ENCODE measurements around the gene SERPINH1.
A peak's percentile ranks its signal among the peaks of the same experiment; 100 is the strongest.
"Not testable (repeated sequence)": the region's sequence is repeated elsewhere in the genome, so short reads cannot be mapped to it uniquely, and the experiment has no call there.

SERPINH1 gene

GRCh38 chr11:75582895-75583717 is 21.1 kb downstream of the SERPINH1 start:
- Mint-ChIP-seq H3K4me3 (peak overlapping the region; percentile 85 to 88), H3K9me3 (no peaks in the 10 kb centered on the region), H3K27me3 (peaks cover 0 to 17% of the 10 kb centered on the region in 2 donors), H3K36me3 (ENCODE audit: insufficient read depth) (no peaks in the 10 kb centered on the region), H3K4me1 (ENCODE audit: low read depth in 2 of 2) (peaks cover 13 to 15% of the 10 kb centered on the region in 2 donors), H3K27ac (peak overlapping the region; percentile 67 to 79)
- peak; percentile 88 for ATAC-seq (replicated peaks)
- DNase-seq: peak; percentile 24 to 53 (median 33)

- H3K4me3 Mint-ChIP-seq: peak overlapping the region; percentile 80 to 85
- peaks cover 13 to 15% of the 10 kb centered on the region in 2 donors for H3K4me1 Mint-ChIP-seq (ENCODE audit: low read depth in 2 of 2)
- H3K27ac Mint-ChIP-seq: peak overlapping the region; percentile 33 to 84
- DNase-seq (no peak), ATAC-seq (replicated peaks) (no peak)
- no peaks in the 10 kb centered on the region for H3K36me3 Mint-ChIP-seq (ENCODE audit: insufficient read depth)
- H3K9me3 Mint-ChIP-seq: no peaks in the 10 kb centered on the region
- H3K27me3 Mint-ChIP-seq: peaks cover 0 to 17% of the 10 kb centered on the region in 2 donors
Measured at GRCh38 chr11:75583718-75584658, 21.9 kb downstream of the SERPINH1 start.

- H3K27me3 Mint-ChIP-seq: peaks cover 0 to 17% of the 10 kb centered on the region in 2 donors
- peaks cover 13 to 15% of the 10 kb centered on the region in 2 donors for H3K4me1 Mint-ChIP-seq (ENCODE audit: low read depth in 2 of 2)
- H3K9me3 Mint-ChIP-seq; H3K36me3 Mint-ChIP-seq (ENCODE audit: insufficient read depth); ATAC-seq (replicated peaks); DNase-seq: not testable (repeated sequence)
- peak overlapping the region; percentile 33 to 84 for H3K27ac Mint-ChIP-seq
- H3K4me3 Mint-ChIP-seq: peak overlapping the region; percentile 76 to 80
Measured at GRCh38 chr11:75584659-75585292, 22.7 kb downstream of the SERPINH1 start.

GRCh38 chr11:75585293-75585670 is 23.2 kb downstream of the SERPINH1 start:
- H3K27me3 Mint-ChIP-seq: peaks cover 0 to 17% of the 10 kb centered on the region in 2 donors
- no peak for DNase-seq
- no peaks in the 10 kb centered on the region for H3K9me3 Mint-ChIP-seq
- peaks cover 13 to 15% of the 10 kb centered on the region in 2 donors for H3K4me1 Mint-ChIP-seq (ENCODE audit: low read depth in 2 of 2)
- peak overlapping the region in 1 of 2 donors; percentile 84 for H3K27ac Mint-ChIP-seq
- H3K36me3 Mint-ChIP-seq (ENCODE audit: insufficient read depth): no peaks in the 10 kb centered on the region
- peak overlapping the region; percentile 76 to 80 for H3K4me3 Mint-ChIP-seq
- ATAC-seq (replicated peaks): no peak

GRCh38 chr11:75586395-75586794 is 24.3 kb downstream of the SERPINH1 start:
- peaks cover 13 to 15% of the 10 kb centered on the region in 2 donors for H3K4me1 Mint-ChIP-seq (ENCODE audit: low read depth in 2 of 2)
- H3K9me3 Mint-ChIP-seq: no peaks in the 10 kb centered on the region
- no peak for ATAC-seq (replicated peaks)
- no peak for DNase-seq
- peak overlapping the region; percentile 23 to 63 for H3K27ac Mint-ChIP-seq
- H3K4me3 Mint-ChIP-seq: no peak overlapping the region
- H3K27me3 Mint-ChIP-seq: peaks cover 0 to 15% of the 10 kb centered on the region in 2 donors
- no peaks in the 10 kb centered on the region for H3K36me3 Mint-ChIP-seq (ENCODE audit: insufficient read depth)

- H3K4me3 Mint-ChIP-seq: no peak overlapping the region
- H3K27ac Mint-ChIP-seq: no peak overlapping the region
- no peaks in the 10 kb centered on the region for H3K36me3 Mint-ChIP-seq (ENCODE audit: insufficient read depth)
- ATAC-seq (replicated peaks): no peak
- peaks cover 15 to 16% of the 10 kb centered on the region in 2 donors for H3K4me1 Mint-ChIP-seq (ENCODE audit: low read depth in 2 of 2)
- H3K27me3 Mint-ChIP-seq: no peaks in the 10 kb centered on the region
- DNase-seq: no peak
- H3K9me3 Mint-ChIP-seq: no peaks in the 10 kb centered on the region
Measured at GRCh38 chr11:75588051-75588481, 26.0 kb downstream of the SERPINH1 start.

GRCh38 chr11:75589051-75589450 is 27.0 kb downstream of the SERPINH1 start:
- H3K27me3 Mint-ChIP-seq: no peaks in the 10 kb centered on the region
- no peak for DNase-seq
- no peak overlapping the region for H3K27ac Mint-ChIP-seq
- H3K4me1 Mint-ChIP-seq (ENCODE audit: low read depth in 2 of 2): peaks cover 17 to 20% of the 10 kb centered on the region in 2 donors
- H3K9me3 Mint-ChIP-seq: no peaks in the 10 kb centered on the region
- ATAC-seq (replicated peaks): no peak
- no peak overlapping the region for H3K4me3 Mint-ChIP-seq
- H3K36me3 Mint-ChIP-seq (ENCODE audit: insufficient read depth): no peaks in the 10 kb centered on the region

GRCh38 chr11:75589933-75590332 is 27.9 kb downstream of the SERPINH1 start:
- H3K9me3 Mint-ChIP-seq: no peaks in the 10 kb centered on the region
- H3K27me3 Mint-ChIP-seq: peaks cover 0 to under 1% of the 10 kb centered on the region in 2 donors
- no peak overlapping the region for H3K4me3 Mint-ChIP-seq
- no peak for DNase-seq
- H3K36me3 Mint-ChIP-seq (ENCODE audit: insufficient read depth): no peaks in the 10 kb centered on the region
- no peak overlapping the region for H3K27ac Mint-ChIP-seq
- ATAC-seq (replicated peaks): no peak
- H3K4me1 Mint-ChIP-seq (ENCODE audit: low read depth in 2 of 2): peaks cover 16 to 18% of the 10 kb centered on the region in 2 donors

- Mint-ChIP-seq H3K4me1 (ENCODE audit: low read depth in 2 of 2) (peaks cover 16% of the 10 kb centered on the region in 2 donors), H3K27me3 (peaks cover 0 to 13% of the 10 kb centered on the region in 2 donors), H3K4me3 (no peak overlapping the region), H3K27ac (no peak overlapping the region), H3K36me3 (ENCODE audit: insufficient read depth) (no peaks in the 10 kb centered on the region), H3K9me3 (no peaks in the 10 kb centered on the region)
- DNase-seq: no peak
- ATAC-seq (replicated peaks): no peak
Measured at GRCh38 chr11:75591371-75591770, 29.3 kb downstream of the SERPINH1 start.

GRCh38 chr11:75591966-75592365 is 29.9 kb downstream of the SERPINH1 start:
- no peaks in the 10 kb centered on the region for H3K36me3 Mint-ChIP-seq (ENCODE audit: insufficient read depth)
- H3K9me3 Mint-ChIP-seq: no peaks in the 10 kb centered on the region
- H3K4me1 Mint-ChIP-seq (ENCODE audit: low read depth in 2 of 2): peaks cover 16% of the 10 kb centered on the region in 2 donors
- H3K27ac Mint-ChIP-seq: peak overlapping the region in 1 of 2 donors; percentile 82
- H3K27me3 Mint-ChIP-seq: peaks cover 0 to 13% of the 10 kb centered on the region in 2 donors
- DNase-seq (no peak), ATAC-seq (replicated peaks) (no peak)
- no peak overlapping the region for H3K4me3 Mint-ChIP-seq

- Mint-ChIP-seq H3K4me3 (no peak overlapping the region), H3K27me3 (peaks cover 0 to 13% of the 10 kb centered on the region in 2 donors), H3K27ac (peak overlapping the region; percentile 3 to 44), H3K9me3 (no peaks in the 10 kb centered on the region), H3K36me3 (ENCODE audit: insufficient read depth) (no peaks in the 10 kb centered on the region), H3K4me1 (ENCODE audit: low read depth in 2 of 2) (peaks cover 16% of the 10 kb centered on the region in 2 donors)
- ATAC-seq (replicated peaks) (peak; percentile 39), DNase-seq (no peak)
Measured at GRCh38 chr11:75592715-75593114, 30.7 kb downstream of the SERPINH1 start.

- Mint-ChIP-seq H3K27me3 (peaks cover 0 to 15% of the 10 kb centered on the region in 2 donors), H3K27ac (peak overlapping the region in 1 of 2 donors; percentile 44), H3K4me3 (no peak overlapping the region), H3K36me3 (ENCODE audit: insufficient read depth) (no peaks in the 10 kb centered on the region), H3K4me1 (ENCODE audit: low read depth in 2 of 2) (peaks cover 16% of the 10 kb centered on the region in 2 donors), H3K9me3 (no peaks in the 10 kb centered on the region)
- no peak for ATAC-seq (replicated peaks)
- DNase-seq: no peak
Measured at GRCh38 chr11:75593286-75593915, 31.3 kb downstream of the SERPINH1 start.

Measured in effector memory CD8-positive, alpha-beta T cell (primary cell).